ENCODE measurements around the gene MPRIP.
"Not testable (repeated sequence)": the region's sequence is repeated elsewhere in the genome, so short reads cannot be mapped to it uniquely, and the experiment has no call there.

MPRIP gene

DNA sequence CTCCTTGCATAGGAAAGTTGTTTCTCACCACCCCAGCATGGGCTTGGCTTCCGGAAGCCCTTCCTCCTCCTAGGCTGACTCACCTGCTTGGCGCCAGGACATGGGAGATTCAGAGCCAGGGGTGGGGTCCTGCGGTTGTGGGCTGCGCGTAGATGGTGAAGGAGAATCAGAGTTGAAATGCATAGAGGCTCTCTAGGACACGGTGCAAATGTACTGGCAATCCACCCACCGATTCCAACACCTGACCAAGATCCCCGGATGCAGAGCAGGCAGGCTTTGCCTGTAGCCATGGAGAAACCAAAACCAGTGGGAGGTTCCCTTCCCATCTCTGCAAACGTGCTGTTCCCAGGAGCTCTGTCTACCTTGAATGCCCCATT, 27.5 kb upstream of the MPRIP start:
- DNase-seq: not testable (repeated sequence)

DNA sequence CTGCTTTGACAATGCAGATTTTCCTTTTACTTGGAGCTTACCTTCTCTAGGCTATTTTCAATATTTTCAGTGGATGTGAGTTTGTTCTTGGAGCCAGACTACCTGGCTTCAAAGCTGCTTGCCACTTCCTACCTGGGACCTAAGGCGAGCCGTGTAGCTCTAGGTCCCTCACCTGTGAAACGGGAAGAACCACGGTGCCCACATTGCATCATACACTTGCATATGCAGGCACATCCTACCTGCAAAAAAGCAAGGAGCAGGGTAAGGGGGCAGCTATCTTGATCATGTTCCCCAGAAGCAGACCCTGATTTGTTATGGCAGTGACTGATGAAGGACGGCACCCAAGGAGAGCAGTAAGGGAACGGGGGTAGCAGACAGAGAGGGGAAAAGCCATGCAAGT, 27.0 kb upstream of the MPRIP start:
- no peak for DNase-seq

DNA sequence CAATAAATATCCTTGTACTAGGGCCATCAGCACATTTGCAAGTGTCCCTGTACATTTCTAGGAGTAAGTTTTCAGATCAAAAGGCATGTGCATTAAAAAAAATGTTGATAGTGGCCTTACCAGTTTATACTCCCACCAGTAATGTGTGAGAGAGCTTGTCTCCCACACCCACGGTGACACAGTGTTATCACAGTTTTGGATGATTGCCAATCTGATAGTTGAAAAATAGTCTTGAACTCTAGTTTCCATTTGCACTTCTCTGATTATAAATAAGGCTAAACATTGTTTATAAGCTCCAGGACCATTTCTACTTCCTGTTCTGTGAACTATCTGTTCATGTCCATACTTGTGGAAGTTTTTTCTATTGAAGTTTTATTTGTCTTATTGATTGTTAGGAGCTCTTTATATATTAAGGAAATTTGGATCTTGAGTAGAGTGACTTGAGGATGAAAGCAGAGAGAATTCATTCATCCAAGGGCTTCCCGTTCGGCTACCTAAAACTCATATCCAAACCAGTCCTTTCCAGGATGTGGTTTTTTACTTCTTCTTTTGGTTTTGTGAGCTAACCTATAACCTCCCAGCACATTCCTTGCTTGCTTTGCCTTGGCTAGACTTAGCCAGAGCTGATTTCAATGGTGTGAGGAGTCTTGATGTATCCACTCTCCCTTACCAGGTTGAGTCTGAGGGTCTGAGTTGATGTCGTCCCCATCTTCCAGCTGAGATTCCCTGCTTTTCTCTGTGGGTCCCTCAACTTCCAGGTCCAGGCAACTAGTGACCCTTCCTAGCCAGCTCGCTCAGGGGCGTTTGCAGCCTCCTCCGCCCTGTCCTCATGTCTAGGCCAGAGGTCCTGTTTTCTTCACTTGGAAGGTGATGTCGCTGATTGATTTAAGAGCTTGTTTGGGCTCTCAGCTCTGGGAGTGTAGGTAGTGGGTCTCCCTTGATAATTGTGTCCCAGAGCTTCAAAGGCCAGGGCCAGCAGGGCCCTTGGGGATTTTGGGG, 25.8 kb upstream of the MPRIP start:
- DNase-seq: not testable (repeated sequence)

DNA sequence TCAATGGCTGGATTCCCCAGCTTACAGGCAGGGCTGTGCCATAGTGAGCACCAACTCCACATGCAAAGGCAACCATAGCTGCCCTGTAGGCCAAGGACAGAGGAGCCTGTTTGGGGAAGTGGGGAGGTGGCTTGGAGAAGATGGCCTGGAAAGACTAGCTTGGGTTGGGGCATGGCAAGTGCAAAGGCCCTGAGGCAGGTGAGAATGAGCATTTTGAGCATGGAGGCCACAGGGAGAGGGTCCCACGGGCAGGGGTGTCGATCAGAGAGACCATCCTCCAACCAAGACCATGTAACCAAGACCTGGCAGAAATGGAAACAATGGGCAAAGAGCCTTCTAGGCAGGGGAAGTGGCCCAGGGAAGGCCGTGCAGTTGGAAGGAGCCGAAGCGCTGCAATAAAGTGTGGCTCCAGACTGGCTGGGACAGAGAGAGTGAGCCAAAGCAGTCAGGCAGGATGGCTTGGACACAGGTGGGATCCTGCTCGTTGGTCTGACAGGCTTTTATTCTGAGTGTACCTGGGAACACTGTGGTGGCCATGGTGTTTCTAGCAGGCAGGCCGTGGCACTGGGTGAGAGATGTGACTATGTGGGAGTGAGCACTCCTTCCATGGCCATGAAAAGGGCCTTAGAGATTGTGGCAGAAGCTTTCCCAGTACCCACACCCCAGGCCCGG, 24.8 kb upstream of the MPRIP start:
- DNase-seq: no peak

DNA sequence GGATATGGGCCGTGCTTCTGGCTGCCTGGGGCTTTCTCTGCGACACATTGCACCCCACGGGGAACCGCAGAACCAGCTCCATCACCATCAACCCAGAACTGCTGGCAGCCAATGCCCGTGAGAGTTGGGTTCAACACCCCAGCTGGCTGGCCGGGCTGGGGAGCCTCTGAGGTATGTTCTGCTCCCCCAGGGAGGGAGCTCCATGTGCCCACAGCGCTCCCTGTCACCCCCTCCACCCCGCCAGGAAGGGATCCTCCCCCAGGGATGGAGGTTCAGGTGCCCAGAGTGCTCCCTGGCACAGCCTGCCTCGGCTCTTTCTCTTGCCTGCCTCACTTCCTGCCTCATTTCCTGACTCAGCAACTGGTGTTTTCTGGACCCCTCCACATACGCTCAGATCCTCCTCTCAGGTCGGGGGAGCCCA, 24.2 kb upstream of the MPRIP start:
- no peak for DNase-seq

DNA sequence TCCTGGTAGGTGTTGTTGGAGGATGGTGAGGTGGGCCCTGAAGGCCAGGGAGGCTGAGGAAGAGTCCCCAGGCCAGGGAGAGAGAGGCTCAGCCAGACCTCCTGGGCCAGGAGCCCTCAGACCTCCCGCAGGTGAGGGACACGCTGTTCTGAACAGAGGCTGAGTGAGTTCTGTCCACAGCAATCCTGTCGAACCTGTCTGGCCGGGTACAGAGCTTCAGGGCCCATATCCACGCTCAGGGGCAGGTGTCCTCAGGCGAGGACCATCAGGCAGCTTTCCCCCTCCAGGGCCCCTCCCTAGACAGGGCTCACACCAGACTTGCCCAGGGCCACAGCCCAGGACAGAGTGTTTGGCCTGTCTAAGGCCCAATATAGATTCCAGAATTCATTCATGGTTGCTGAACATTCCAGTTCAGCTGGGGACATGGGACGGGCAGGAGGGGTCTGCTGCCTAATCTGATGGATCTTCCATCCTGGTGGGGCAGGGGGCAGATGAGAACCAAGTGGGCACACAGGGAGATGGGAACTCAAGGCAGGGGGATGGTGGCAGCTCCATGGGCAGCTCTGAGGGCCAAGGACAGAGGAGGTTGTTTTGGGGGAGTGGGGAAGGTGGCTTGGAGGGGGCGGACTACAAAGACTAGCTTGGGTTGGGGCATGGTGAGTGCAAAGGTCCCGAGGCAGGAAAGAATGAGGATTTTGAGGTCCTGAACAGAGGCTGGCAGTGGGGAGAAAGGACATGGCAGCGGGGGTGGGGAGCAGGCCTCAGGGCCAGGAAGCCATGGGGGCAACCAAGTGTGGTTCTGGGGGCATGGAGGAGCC, 23.4 kb upstream of the MPRIP start:
- no peak for DNase-seq

DNA sequence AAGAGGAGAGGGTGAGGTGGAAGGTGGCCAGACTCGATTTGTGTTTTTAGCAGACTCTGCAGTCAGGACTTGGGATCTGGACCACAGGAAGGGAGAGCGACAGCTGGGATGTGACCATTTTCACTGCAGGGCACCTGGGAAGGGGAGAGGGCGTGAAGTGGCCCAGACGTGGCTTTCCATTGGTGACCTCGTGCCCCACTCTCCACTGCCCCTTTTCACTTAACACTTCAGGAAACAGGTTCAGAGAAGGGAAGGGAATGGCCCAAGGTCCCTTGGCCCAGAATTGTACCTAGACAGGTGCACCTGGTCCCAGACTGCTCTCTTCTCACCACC, 22.9 kb upstream of the MPRIP start:
- no peak for DNase-seq

DNA sequence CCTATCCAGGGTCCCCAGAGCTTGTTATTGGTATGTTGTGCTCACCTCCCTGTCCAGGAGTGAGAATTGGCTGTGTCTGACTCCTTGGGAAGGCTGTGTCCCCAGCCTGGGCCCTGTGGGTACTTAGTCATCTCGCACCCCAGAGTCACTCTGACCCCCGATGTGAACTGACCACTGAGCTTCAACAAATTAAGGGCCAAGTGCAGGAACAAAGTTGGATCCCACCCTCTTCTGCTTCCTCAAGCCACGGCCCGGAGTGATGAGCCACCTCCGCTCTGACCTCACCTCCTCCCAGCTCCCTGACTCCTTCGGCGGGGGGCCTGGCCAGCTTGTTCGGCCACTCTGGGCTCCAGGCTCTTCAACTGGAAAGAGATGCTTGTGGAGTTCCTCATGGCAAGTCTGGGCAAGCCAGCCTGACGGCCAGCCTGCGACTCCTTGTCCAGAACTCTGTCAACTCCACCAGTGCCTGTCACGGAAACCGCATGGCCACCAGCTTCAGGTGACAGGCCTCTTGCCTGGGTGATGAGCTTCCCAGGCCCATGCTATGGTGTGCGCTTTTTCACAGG, 22.3 kb upstream of the MPRIP start:
- no peak for DNase-seq

DNA sequence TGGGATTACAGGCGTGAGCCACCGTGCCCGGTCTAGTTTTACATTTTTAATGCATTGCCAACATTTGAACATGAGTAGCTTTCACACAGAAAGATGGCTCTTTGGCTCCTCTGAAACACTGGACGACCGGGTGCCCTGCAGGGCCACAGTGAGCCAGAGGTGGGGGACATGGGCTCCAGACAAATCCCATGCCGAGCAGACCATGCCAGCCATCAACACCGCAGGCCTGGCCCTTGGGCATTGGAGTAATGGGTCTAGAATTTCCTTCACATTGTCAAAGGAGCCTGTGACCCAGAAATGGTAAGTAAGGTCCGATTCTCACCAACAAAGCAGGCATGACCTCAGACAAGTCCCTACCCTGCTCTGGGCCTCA, 21.4 kb upstream of the MPRIP start:
- DNase-seq: no peak

DNA sequence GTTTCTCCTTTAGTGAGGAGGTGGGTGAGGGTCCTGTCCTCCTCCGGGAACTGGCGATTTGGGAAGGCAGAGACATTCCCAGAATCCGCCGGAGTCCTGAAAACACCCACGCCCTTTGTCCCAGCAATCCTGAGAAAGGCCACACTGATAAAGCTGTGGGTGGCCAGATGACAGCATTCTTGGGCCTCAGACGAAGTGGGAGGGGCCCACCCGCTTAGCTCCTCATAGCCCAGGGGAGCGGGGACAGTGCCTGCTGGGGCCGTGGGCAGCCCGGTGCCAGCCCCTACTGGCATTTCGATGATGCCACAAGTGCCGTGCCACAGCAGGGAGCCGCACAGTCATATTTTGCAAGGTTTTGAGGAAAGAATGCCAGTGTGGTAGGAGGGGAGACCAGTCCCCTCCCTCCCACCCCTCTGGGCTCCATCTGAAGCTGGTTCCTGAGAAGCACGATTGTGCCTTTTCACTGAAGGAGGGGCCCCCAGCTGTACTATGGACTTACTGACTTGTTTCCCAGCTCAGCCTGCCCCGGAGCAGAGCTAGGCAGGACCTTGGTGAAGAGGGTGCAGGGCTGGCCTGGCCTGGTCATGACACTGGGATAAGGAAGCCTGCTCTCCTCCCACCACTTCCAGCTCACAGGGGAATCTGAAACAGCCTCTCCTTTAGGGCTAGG, 20.9 kb upstream of the MPRIP start:
- DNase-seq: peak; percentile 42 to 51

DNA sequence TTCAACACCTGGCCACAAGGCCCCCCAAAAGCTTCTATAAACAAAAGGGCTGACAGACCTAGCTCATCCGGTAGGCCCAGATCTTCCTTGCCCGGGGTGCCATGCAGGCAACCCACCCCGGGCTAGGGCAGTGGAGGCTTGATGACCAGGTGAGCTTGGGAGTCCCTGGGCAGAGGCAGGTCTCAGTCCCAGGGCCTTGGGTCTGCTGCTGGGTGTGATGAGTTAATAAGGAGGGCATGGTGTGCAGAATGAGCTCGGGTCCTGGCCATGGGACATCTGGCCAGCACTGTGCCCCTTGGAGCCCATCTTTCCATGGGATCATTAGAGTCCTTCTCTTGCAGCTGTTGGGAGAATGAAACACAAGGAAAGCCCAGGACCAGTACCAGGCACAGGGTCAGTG, 20.2 kb upstream of the MPRIP start:
- no peak for DNase-seq

DNA sequence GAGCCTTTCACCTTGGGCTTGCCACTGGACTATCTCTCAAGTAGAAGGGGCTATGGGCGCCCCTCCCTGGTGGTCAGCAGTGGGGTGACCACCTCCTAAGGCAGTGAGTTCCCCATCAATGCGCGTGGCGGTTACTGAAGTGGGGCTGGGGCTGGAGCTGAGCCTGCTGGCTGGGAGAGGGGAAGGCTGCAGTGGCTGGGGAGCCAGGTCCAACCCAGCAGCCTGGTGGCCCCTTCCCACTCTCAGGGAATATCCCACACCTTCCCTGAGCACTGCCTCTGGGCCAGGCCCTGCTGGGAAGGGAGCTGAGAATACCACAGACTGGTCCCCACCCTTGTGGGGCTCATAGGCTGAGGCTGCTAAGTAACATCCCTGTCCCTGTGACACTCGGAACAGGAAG, 19.8 kb upstream of the MPRIP start:
- no peak for DNase-seq

DNA sequence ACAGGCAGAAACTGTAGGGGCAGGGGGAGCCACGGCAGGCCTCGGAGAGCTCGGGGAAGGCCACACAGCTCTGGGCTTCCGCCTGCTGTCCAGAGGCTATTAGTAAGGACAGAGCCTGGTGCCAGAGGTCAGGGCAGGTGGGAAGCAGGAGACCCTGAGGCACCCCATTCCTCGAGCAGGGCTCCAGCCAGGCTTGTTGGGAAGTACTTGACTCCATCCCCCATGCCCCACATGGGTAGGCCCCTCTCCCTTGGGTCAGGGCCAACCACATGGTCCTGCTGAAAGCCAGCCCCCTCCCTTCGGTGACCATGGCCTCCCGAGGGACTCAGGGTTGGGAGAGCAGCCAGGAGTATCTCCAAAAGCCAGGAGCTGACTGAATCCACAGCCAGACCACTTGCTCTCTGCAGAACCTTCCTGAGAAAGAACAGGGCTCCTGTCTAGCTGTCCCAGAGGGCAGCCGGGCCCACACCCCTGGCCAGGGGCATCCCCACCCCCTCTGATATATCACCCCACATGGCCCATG, 17.4 kb upstream of the MPRIP start:
- no peak for DNase-seq

DNA sequence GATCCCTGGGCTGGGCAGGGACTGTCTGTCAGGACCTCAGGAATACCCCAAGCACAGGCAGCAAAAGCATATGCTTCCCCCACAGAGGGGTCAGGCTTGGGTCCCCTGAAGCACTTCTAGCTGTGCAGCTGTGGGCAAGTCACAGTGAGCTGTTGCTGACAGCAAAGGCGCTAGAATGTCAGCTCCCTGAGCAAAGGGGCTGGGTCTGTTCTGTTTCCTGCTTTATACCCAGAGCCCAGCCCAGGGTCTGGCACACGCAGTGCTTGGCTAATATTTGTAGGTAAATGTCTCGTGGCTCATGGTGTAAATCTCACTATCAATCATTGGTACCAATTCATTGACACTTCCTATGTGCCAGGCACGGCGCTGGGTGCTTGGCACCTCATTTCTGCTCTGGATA, 16.6 kb upstream of the MPRIP start:
- DNase-seq: no peak

DNA sequence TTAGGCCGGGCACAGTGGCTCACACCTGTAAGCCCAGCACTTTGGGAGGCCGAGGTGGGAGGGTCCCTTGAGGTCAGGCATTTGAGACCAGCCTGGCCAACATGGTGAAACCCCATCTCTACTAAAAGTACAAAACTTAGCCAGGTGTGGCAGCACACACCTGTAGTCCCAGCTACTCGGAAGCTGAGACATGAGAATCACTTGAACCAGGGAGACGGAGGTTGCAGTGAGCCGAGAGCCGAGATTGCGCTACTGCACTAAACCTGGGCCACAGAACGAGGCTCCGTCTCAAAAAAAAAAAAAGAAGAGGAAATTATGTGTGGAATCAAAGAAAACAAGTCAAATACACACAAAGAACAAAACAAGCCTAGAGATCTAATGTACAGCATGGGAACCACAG, 16.1 kb upstream of the MPRIP start:
- DNase-seq: no peak

DNA sequence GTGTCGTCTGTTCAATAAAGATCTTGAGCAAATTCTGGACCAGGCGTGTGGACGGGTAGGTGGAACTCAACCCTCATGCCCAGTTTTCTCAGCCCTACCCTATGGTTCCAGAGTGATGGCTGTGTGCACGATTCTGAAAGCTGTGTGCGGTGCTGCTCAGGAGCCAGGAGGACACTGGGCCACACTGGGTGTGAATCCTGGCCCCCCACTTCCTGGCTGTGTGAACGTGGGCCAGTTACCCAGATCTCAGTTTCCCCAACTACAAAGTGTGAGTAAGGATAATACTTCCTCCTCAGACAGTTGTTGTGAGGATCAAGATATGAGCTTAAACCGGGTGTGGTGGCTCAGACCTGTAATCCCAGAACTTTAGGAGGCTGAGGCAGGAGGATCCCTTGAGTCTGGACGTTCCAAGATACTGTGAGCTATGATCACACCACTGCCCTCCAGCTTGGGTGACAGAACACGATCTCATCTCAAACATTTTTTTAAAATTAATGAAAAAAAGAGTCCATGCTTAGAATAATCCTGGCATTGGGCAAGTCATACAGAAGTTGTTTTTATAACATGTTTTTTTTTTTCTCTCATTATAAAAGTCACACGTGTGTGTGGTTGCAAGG, 14.7 kb upstream of the MPRIP start:
- DNase-seq: no peak

DNA sequence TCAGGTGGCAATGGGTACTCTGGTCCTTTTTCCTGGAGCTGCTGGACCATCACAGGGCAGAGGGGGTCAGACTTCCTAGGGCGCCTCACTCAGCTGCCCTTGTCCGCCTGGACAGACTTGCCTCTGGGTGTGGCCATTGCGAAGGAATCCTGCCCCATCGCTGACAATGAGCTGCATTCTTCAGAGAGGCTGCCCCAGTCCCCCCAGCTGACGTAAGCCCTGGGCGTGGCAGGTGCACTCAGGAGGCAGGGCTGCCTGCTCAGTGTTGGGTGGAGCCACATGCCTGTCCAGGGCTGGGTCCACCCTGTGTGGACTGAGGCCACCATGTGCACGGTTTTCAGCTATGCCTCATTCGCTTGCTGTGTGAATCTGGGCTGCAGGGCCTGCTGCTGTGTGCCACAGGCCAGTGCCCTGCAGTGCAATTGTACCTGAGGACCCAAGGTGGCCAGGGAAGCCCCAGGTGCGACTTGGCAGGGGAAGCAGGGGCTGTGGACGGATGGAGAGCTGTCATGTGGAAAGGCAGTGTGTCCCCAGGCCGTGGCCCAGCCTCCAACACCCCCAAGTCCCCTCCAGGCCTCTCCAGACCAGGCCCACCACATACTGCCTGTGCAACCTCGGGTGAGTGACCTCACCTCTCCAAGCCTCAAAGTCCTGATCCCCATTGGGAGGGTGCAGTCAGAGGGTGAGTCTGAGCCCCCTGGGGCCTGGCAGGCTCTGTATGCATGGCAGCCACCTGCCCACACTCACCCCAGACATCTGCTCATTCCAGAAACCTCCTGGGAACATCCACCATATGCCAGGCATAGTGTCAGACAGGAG, 14.0 kb upstream of the MPRIP start:
- DNase-seq: no peak

DNA sequence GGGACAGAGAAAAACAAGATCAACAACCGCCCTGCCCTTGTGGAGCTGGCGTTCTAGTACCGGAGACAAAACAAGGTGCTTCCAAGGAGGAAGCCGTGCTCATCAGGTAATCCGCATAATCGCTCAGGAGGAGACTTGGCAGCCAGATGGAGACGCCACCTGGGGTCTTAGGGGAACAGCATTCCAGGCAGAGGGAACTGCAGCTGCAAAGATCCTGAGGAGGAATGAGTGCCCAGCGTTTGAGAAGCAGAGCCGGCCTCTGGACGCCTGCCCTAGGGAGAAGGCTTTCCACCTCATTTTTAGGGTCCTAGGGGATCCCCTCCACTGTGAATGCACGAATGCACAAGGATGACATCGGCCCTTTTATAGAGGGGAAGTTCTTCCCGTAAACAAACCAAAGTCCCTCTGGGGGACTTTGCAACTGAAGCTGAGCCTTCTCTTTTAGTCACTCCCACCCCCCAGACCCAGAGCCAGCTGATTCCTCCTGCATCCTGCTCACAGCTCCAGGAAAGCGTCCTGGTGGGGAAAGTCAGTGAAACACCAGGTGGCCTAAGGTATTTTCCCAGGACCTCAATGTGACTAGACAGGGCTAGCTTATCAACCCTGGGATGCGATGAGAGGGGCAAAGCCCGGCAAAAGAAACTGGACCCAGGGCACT, 13.2 kb upstream of the MPRIP start:
- DNase-seq: no peak

DNA sequence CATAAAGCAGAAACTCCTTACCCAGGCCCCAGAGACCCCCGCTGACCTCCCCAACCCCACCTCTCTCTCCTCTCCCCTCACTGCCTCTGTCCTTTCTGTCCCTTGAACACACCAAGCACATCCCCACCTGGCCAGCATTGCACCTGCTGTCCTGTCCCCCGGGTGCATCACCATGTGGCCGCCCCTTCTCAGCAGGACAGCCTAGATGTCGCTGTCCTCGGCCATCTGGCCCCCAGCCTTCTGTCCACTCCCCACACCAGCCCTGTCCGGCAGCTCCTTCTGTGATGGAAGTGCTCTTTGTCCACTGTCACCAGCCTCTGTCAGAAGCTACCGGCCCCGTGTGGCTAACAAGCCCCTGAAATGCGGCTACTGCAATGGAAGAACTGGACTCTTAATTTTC, 12.3 kb upstream of the MPRIP start:
- DNase-seq: no peak

DNA sequence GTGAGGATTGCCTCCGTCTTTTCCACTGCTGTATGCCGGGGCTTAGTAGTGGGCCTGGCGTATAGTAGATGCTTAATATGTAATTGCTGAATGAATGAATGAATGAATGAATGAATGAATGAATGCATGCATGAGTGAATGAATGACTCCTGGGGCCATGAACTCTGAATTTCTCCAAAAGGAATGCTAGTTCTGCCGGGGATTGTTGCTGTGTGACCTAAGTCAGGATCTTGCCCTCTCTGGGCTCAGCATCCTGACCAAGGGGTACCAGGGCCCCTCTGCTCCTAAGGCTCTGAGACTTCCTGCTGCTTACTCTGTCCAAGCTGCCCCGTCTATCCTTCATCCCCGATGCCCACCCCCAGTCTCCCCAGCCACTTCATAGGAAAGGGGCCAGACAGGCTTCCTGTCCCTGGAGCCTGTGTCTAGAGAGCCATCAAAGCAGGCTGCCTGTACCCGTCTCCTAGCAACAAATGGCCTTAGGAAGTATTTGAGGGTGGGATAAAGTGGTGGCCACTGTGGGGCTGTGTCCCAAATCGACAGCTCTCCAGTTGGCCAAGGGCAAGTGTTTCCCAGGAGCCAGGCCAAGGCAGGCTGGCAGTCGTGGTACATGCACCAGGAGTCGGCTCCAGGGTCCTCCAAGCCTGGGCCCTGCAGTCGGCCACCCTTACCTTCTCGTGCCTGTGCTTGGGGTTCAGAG, 11.6 kb upstream of the MPRIP start:
- no peak for DNase-seq
